Hematopoietic multipotent progenitor cell treated with erythropoietin and hydrocortisone succinate and interleukin-3 and kit ligand, for 6 days (in vitro differentiated cells): ENCODE results near the gene ZDHHC3.
A peak's percentile ranks its signal among the peaks of the same experiment; 100 is the strongest.

Source experiments
- DNase-seq: peaks from one replicate; pipeline ENCODE4 v3.0.0-alpha.2; 2015

Gene ZDHHC3, protein sequence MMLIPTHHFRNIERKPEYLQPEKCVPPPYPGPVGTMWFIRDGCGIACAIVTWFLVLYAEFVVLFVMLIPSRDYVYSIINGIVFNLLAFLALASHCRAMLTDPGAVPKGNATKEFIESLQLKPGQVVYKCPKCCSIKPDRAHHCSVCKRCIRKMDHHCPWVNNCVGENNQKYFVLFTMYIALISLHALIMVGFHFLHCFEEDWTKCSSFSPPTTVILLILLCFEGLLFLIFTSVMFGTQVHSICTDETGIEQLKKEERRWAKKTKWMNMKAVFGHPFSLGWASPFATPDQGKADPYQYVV

DNA sequence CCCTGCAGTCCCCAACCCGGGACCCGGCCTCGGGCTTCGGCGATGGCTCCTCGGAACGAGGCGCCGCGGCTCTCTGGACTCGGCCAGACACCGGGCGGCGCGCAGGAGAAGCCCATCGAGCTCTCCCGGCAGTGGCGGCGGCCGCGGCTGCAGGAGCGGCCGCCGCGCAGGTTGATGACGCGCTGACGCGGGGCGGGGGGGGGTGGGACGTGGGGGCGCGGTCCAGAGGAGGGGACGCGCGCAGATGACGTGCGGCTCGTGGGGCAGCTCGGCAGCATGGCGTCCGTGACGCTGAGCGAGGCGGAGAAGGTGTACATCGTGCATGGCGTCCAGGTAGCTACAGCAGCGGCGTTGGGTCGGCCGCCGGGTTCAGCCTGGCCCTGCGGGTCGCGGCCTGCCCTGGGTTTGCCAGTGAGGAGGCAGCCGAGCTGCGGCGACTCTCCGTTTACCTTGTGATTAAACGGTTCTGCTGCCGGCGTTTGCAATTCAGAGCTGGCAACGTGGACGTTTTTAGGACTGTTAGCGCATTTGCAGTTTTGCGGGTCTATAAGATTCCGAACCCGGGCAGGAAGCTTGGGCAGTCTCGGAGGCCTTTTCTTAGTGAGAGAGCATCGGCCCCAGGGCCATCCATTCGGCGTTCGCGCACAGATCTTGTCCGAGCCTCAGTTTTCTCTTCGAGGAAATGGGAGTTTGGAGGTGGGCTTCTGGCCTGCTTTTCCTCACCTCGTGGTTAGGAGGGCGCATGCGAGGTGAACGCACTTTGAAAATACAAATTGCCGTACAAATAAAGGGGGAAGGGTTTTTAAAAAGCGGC is at the start of gene ZDHHC3, which contains the start of gene EXOSC7:
Gene ZDHHC3, minus strand, starts transcription at position 173 of the 814 bp plus-strand sequence. CDS start 16,738 bp downstream, outside the sequence.
Gene EXOSC7, plus strand, starts transcription at position 243 of the 814 bp plus-strand sequence. Its CDS starts 34 bp downstream, at position 277.
- peak; percentile 91 for DNase-seq

DNA sequence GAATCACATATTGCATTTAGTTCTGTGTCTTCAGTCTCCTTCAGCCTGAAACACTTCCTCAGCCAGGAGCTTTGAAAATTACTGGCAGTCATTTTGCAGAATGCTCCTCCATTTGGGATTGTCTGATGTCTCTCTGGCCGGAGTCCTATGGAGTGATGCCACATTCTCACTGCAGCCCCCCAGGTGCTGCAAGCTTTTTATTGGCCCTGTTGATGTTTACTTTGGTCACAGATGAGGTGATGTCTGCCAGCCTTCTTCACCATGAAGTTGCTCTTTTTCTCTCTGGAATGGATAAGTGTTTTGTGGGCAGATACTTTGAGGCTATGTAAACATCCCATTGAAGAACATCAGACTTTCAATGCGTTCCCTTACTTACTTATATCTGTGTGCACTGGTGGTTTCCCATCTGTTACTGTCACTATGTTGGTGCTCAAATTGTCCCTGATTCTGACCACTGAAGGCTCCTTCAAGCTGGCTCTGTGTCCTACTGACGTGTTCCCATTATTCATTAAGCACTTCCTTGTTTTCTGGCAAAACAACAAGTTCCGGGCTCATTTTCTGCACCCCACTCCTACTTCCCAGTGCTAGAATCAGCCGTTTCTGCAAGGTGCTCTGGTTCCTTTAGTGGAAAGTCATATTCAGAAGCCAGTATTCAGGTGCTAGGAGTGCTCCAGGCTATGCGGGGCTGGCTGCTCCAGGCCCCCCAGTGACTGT is 48.7 kb upstream of the ZDHHC3 start:
- DNase-seq: no peak

DNA sequence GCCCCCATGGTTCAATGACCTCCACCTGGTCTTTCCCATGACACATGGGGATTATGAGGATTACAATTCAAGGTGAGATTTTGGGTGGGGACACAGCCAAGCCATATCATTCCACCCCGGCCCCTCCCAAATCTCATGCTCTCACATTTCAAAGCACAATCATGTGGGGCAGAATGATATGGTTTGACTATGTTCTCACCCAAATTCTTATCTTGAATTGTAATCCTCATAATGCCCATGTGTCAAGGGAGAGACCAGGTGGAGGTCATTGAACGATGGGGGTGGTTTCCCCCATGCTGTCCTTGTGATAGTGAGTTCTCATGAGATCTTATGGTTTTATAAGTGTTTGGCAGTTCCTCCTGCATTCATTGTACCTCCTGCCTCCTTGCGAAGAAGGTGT is 47.7 kb upstream of the ZDHHC3 start:
- peak; percentile 40 for DNase-seq

DNA sequence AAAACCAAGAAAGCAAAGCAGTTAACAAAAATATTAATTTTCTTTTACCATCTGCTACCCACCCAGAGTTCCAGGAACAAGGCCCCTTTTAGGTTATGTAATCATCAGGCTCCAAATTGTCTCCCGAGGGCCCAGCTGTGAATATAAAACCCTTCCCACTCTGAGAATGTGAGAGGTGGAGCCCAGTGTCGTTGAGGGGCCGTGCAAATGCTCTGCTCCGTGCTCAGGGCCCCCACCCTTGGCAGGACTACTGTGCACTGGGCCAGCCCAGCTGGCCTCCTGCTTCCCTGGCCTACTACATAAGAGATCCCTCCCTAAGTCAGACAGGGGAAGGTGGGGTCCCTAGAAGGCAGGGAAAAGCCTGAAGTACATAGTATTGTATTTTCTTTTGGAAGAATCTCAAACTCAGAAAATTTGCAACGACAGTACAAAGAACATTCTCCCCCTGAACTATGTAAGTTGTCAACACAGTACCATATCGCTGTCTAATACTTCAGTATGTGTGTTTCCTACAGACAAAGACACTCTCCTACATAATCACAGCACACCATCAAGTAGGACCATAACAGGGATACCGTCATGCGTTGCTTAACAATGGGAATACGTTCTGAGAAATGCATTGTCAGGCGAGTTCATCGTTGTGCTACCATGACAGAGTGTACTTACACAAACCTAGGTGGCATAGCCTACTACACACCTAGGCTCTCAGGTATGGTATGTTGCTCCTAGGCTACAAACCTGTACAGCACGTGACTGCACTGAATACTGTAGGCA is 45.7 kb upstream of the ZDHHC3 start:
- DNase-seq: no peak

DNA sequence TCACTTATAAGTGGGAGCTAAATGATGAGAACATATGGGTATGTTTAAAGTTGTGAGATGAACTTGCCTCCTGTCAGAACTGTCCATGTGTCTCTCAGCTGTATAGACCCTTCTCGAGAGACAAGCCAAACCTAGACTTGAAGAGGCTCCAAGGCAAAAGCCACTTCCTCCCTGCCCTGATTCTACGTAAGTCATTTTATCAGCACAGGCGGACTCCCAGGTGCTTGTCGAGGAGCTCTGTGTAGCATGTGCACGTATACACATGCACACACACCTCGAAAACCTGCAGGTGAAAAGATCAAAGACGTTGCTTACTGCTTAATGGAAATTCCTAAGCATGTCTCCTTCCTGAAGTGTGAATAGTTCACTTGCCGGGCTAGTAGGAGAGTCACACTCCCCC is 44.6 kb upstream of the ZDHHC3 start:
- no peak for DNase-seq

DNA sequence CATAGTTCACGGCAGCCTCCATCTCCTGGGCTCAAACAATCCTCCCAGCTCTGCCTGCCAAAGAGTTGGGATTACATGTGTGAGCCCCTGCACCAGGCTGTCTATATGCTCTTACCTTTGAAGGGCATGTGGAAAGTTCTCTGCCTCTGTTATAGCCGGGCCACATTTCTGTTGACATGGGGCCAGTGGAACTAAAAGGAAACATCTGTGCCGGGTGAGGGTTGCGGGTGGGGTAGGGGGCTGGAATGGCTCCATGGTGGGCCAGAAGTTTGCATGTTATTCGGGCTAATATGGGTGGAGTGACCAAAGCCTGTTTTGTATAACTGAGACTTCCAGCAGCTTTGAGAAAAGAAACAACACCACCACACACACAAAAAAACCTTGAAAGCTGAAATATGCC is 41.8 kb upstream of the ZDHHC3 start:
- no peak for DNase-seq

DNA sequence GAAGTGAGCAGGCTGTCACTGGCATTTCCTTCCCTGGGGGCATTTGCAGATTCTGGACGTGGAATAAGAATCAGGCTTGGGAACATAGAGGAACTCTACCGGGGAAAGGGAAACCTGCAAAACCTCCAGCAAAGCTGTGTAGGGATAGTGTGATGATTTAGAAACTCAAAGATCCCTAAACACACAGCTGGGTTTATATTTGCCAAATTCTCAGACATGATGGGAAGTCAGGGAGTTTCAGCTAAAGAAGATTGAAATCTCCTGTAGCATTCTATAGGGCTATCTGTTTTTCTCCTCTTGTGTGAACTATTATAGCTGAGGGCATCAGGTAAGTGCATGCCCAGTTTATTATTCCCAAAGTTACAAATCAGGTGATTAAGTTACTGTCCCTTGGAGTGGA is 40.9 kb upstream of the ZDHHC3 start:
- DNase-seq: no peak

DNA sequence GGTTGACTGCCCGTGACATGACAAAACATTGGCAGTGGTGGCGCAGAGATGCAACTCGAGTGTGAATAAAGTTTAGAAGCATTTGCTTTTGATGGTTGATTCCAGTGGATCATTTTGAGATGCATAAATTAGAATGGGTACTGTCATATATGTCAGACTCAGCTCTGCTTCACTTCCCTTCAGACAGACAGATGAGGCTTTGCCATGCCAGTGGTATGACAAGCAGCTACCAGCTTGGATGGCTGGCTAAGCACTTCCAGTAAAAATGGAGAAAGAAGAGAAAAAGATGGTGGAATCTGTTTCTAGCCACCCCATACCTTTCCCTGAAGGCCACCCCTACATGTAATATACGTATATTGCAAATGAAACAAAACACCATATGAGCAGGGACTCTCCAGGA is 36.6 kb upstream of the ZDHHC3 start:
- DNase-seq: no peak

DNA sequence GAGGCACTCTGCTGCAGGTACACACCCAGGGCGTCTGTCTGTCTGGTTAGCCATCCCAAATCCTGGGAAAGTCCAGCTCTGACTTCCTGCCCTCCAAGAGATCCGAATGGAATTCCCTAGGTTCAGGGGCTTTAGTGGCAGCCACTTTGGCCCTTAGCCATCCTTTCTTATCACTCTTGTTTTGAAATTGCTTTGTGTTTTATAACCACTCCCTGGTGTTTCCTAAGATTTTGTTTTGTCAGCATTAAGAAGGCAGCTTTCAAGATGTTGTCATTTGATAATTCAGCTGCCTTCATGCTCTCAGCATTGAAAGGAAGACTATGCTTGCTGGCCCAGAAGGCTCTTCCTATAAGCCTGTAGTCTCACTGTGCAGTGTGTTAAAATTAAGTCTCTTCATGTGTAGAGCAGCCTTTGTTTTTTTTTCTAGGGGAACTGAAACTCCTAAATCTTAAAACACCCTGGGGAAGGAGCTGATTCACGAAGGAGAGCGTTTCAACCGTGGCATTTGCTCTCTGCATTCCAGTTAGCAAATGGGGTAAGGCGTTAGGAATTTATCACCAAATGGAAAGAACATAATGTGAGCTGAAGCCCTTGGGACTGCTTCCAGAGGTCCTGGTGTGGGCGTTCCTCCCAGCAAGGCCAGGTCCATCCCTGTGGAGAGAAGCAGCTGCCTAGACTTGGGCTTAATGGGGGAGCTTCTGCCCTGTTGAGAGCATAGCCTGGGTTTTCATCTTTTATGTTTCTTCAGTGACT is 36.0 kb upstream of the ZDHHC3 start:
- DNase-seq: peak; percentile 82

DNA sequence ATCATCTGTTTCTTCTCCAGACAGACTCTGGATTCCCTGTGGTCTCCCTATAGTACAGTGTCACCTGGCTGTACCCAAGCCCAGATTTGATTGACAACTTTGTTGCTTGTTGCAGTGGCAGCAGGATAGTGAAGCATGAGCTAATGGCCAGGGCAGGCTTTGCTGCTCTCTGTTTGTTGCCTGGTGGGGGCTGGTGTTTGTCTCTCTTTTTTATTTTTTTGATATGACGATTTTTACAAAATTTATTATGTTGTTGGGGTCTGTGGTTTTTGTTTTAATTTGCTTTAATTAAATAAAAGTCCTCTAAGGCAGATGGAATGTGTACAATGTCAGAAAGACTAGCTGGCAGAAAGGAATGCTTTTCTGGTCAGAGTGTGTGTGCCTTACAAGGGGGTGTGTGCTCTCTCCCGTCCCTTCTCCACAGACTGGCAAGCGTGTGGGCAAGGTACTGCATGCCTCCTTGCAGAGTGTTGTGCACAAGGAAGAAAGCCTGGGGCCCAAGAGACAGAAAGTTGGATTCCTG is 34.9 kb upstream of the ZDHHC3 start:
- no peak for DNase-seq

DNA sequence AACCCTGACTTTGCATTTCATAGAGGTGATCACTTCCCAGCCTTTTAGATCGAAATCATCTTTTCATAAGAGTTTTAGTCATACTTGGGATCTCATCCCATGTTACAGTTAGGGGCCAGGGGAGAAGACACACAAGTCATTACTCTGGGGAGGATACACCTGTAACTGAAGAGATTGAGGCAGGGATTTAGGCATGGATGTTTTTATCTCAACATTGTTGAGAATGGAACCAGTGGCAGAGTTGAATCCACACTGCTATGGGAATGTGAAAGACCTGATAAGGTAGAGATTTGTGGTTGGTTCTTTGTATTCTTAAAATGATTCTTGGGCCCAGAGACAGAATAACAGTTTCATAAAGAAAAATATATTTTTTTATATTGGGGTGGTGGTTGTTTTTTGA is 33.9 kb upstream of the ZDHHC3 start:
- DNase-seq: no peak

DNA sequence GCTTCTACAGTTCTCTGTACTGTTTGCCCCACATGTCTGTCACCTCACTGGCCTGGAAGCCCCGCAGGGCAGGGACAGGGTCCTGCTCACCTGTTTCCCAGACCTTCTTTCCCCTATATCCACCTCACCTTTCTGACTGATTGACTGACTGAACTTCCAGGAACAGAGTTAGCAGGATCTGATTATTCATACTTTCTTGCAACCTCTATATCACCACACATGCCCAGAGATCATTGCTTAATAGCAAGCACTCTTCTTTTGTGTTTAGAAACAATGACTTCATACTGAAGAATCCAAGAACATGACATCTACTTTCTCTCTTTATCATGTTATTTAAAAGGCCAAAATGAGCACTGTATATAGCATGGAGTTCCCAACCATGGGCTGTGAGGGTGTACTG is 32.1 kb upstream of the ZDHHC3 start:
- DNase-seq: no peak

DNA sequence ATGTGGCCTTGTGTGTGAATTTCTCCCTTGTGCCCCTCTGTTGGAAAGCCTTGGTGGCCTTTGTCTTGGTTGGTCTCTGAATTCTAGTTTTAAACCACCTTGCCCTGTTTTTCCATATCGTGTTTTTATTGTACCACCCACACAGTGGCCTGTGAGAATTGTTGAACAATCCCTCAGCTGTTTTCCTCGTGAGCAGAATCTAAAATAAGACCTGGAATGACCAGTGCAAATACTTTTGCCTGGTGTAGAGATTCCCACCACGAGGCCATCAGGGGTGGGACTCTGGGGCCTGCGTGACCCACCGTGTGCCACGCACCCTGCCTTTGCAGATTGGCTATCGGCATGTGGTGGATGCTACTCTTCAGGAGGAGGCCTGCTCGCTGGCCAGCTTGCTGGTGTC is 31.1 kb upstream of the ZDHHC3 start:
- no peak for DNase-seq

DNA sequence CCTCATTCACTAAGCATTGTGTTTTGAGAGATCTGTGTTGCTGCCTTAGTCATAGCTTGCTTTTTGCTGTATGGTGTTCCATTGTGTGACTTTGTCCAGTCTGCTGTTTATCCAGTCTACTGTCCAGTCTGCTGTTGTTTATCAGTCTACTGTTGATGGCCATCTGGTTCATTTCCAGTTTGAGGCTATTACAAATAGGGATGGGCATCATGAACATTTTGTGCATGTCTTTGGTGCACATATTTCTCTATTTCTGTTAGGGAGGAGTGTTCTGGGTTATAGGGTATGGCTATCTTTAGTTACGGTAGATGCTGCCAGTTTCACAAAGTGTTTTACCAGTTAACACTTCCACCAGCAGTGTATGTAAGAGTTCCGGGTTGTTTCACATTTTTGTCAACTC is 27.9 kb upstream of the ZDHHC3 start:
- DNase-seq: no peak

DNA sequence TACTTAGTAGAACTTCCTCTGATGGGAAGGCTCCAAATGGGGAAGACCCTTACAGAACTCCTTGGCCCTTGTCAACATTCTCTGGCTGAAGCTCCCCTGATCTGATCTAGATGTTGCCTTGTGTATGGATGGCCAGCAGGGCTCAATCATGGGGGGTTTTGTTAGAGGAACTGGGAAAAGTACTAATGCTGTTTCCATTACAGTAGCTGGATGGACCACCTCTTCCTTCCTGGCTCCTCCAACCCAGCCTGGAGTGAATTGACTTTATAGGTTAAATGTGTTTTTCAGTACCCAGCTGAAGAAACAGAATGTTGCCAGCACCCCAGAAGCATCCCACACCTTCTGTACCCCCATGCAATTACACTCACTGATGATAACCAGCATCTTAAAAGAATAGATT is 27.4 kb upstream of the ZDHHC3 start:
- DNase-seq: no peak

DNA sequence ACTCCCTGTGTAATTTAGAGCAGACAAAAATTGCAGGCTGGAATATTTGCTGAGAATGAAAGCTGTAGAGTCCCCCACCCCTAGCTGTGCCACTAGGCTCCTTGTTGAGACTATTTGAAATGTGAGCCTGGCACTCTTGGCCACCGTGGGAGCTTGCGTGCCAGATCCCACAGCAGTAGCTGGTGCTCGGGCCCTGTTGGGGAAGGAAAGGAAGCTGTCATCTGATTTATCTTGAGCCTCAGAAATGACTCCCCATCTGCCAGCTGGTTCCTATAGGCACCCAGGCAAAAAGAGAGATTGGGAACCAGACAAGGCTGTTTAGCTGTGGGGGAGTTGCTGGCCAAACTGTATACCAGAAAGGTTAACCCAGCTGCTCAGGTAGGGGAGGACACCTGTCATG is 26.7 kb upstream of the ZDHHC3 start:
- no peak for DNase-seq

DNA sequence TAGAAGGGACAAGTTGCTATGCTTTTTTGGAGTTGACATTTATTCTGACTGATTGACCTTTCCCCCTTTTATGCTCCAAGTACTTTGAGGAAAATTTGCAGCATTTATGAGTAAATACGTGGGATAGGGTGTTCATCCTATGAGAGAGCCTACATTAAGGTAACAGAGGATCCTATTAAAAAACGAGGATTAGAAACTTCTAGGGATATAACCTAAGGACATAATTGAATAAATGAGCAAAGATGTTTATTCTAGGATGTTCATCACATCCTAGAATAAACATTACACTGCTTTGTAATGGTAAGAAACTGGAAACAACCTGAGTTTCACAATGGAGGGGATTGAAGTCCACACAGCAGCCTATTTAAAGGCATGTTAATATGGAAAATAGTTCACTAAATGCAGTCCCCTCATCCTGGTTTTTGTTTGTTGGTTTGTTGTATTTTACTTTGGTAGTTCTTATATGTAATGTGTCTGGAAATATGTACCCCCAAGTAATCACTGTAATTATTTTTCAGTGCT is 26.2 kb upstream of the ZDHHC3 start:
- no peak for DNase-seq

DNA sequence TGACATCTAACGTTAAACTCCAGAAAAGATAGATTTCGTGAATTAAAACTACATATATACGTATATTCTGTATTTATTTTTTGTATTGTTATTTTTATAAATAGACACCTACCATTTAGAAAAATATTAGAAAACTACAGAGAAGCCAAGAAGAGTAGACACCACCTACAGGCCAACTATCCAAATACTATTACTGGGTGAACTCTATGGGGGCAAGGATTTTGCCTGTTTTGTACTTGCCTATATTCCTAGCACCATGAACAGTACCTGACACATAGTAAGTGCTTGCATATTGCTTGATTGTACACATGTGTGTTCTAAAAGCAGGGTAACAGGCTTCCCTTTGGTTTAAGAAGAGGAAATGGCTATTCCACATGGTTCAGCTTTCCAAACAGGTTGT is 25.8 kb upstream of the ZDHHC3 start:
- no peak for DNase-seq

DNA sequence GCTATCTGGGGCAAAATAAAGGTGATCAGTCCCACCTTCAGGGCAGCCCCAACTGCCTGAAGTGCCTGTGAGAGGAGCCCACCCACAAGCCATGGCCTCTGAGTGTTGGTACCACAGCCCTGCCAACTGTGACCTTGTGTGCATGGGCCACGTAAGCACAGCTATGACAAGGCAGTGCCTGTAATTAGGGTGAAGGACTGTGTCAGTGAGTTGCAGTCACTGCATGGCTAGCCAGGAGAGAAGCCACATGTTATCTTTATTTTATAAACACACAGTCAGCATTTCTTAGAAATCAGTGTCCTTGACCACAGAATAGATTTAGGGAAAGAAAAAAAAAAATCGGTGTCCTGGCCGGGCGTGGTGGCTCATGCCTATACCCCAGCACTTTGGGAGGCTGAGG is 24.8 kb upstream of the ZDHHC3 start:
- no peak for DNase-seq

DNA sequence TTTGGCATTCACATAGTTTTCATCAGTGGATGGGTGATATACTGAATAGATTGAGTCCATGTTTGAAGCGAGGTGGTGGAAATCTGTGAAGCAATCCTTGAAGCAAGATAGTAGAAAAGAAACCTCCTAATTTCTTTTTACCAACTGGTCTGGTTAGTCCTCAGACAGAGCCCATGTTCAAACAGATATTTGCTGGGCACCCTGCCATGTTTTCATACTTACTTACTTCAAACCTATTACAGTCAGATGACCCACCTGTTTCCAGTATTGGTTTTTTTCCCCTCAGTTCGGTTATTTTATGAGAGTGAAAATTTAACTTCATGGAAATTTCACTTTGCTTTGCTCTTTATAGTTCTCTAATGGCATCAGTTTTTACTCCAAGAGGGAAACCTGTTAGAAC is 23.8 kb upstream of the ZDHHC3 start:
- DNase-seq: no peak

DNA sequence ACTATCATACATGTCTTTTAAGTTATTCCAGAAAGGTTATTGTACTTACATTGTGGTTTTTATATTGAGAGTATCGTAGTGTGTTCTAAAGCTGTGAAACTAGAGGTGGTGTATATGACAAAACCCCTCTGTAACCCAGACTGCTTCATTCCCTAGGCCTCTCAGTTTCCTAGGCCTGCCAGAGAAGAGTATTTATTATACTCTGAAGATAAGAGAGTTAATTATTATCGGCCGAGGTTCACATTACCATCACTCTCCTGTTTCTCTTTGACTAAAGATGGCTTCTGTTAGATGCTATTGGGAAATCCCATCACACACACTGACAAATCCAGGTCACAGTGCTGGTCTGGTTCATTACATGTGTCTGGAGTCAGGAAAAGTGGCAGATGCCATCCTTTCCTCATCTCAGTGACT is 20.6 kb upstream of the ZDHHC3 start:
- no peak for DNase-seq
